ENCODE results near the gene TTN. TPM values are rescaled to one million over a fixed set of nuclear protein-coding genes. Genes with fewer than 3 reads are reported as not detected.

TTN gene
- total RNA-seq, 2 donors from 2014 or later = 26.5 to 94.6 TPM

- ATAC-seq = no peak
- WGBS, 2 donors = 81 to 87% methylated on average over 9 of the region's 9 CpGs
- Histone ChIP-seq H3K9me3 (peaks cover 0 to 5% (median 0%) of the 10 kb centered on the region in 3 donors), H3K36me3 (replicated peaks in 1 of 2; ENCODE audit: insufficient read depth in 1 of 2, low read depth in 2 of 2) (no peaks in the 10 kb centered on the region), H3K27ac (no peak overlapping the region), H3K4me3 (no peak overlapping the region), H3K4me1 (no peaks in the 10 kb centered on the region), H3K27me3 (no peaks in the 10 kb centered on the region)
- no peak for DNase-seq
- TF ChIP-seq POLR2A (IDR thresholded peaks at IDR 0.05) (no peak), CTCF (IDR thresholded peaks at IDR 0.05) (no peak)
- intact Hi-C loops (cut with DNase I) = no loop called here
Observed at GRCh38 chr2:178834086-178834485, 26.9 kb upstream of the TTN start.

GRCh38 chr2:178833382-178833781, 26.2 kb upstream of the TTN start:
- intact Hi-C loops (cut with DNase I) = no loop called here
- Histone ChIP-seq H3K4me1 (no peaks in the 10 kb centered on the region), H3K27me3 (no peaks in the 10 kb centered on the region), H3K27ac (no peak overlapping the region), H3K4me3 (no peak overlapping the region), H3K9me3 (peaks cover 0 to 5% (median 0%) of the 10 kb centered on the region in 3 donors), H3K36me3 (replicated peaks in 1 of 2; ENCODE audit: insufficient read depth in 1 of 2, low read depth in 2 of 2) (no peaks in the 10 kb centered on the region)
- DNase-seq = no peak
- TF ChIP-seq POLR2A (IDR thresholded peaks at IDR 0.05) (no peak), CTCF (IDR thresholded peaks at IDR 0.05) (no peak)
- WGBS, 2 donors = 70 to 76% methylated on average over 5 of the region's 5 CpGs
- no peak for ATAC-seq

GRCh38 chr2:178830451-178830850, 23.2 kb upstream of the TTN start:
- Histone ChIP-seq H3K36me3 (replicated peaks in 1 of 2; ENCODE audit: insufficient read depth in 1 of 2, low read depth in 2 of 2) (no peaks in the 10 kb centered on the region), H3K27ac (no peak overlapping the region), H3K27me3 (no peaks in the 10 kb centered on the region), H3K9me3 (no peaks in the 10 kb centered on the region), H3K4me1 (no peaks in the 10 kb centered on the region), H3K4me3 (no peak overlapping the region)
- ATAC-seq = no peak
- no peak for TF ChIP-seq CTCF (IDR thresholded peaks at IDR 0.05)
- TF ChIP-seq POLR2A (IDR thresholded peaks at IDR 0.05) = no peak
- DNase-seq = no peak
- 66 to 85% methylated on average over 2 of the region's 2 CpGs for WGBS, 2 donors
- intact Hi-C loops (cut with DNase I) = no loop called here

- no peaks in the 10 kb centered on the region for H3K36me3 ChIP-seq (replicated peaks in 1 of 2; ENCODE audit: insufficient read depth in 1 of 2, low read depth in 2 of 2)
- no peaks in the 10 kb centered on the region for H3K9me3 ChIP-seq
- no peaks in the 10 kb centered on the region for H3K4me1 ChIP-seq
- ATAC-seq (no peak), DNase-seq (no peak)
- TF ChIP-seq CTCF (IDR thresholded peaks at IDR 0.05) (no peak), POLR2A (IDR thresholded peaks at IDR 0.05) (no peak)
- H3K27me3 ChIP-seq = no peaks in the 10 kb centered on the region
- WGBS, 2 donors = 59 to 60% methylated on average over 3 of the region's 3 CpGs
- intact Hi-C loops (cut with DNase I) = no loop called here
- H3K27ac ChIP-seq = no peak overlapping the region
- no peak overlapping the region for H3K4me3 ChIP-seq
Observed at GRCh38 chr2:178829981-178830380, 22.8 kb upstream of the TTN start.

GRCh38 chr2:178829299-178829960, 22.2 kb upstream of the TTN start:
- WGBS, 2 donors = 68 to 77% methylated on average over 3 of the region's 3 CpGs
- ATAC-seq = no peak
- Histone ChIP-seq H3K4me3 (no peak overlapping the region), H3K36me3 (replicated peaks in 1 of 2; ENCODE audit: insufficient read depth in 1 of 2, low read depth in 2 of 2) (no peaks in the 10 kb centered on the region), H3K9me3 (no peaks in the 10 kb centered on the region), H3K27ac (no peak overlapping the region), H3K4me1 (no peaks in the 10 kb centered on the region), H3K27me3 (no peaks in the 10 kb centered on the region)
- no peak for DNase-seq
- no peak for TF ChIP-seq CTCF (IDR thresholded peaks at IDR 0.05)
- TF ChIP-seq POLR2A (IDR thresholded peaks at IDR 0.05) = no peak
- intact Hi-C loops (cut with DNase I) = no loop called here
